GM19463 (cell line): ENCODE data around the gene CCDC24.

ENCODE experiments used
- ATAC-seq: cut with Tn5 transposase; IDR thresholded peaks from one replicate; pipeline ENCODE4 v1.9.1; 2021; ENCODE audit warnings: mild to moderate bottlenecking, moderate library complexity; ENCODE audit not compliant: unreplicated experiment

The CCDC24 gene

DNA sequence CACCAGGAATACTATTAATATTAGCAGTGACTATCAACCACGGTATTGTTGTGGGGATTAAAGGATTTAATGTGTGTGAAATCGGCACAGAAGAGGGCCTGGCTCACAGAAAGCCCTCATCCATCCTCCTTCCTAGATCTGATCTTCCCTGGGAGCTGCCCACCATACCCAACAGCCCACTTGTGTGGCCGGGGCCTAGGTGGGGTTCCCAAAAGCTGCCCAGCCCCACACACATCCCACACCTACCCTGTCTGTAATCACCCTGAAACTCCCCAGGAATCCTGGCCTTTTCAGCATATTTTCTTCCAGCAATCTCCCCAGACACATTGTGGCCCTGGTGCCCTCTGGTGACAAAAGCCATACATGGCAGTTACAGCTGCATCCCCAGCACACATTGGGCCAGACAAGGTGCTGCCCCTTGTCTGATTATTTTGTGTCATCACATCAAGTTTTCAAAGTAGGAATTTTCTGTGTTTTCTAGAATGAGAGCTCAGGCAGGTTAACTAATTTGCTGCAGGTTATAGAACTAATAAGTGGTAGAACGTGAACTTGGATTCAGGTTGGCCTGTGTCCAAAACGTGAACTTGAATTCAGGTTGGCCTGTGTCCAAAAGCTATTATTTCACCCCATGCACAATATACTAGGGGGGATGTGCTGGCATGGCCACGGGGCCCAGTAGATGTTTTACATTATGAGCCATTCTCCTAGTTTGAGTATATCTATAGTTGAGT is 45.2 kb downstream of the CCDC24 start:
- ATAC-seq: no peak

DNA sequence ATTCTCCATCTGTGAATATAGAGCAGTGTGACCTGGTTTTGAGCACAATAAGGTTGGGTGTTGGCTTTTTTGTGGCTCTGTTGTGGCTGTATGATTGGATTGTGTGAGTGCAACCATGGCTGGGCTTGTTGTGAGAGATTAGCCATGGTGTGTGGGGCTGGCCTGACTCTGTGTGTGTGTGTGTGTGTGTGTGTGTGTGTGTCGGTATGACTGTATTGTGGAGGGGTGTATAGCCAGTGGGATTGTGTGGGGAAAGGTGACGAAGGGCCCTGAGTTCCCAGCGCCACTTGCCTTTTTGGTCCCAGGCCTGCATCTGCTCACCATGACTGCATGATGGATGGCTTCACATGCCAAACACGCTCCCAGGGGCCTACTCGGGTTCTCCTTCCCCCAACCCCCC is 45.8 kb downstream of the CCDC24 start:
- ATAC-seq: no peak

DNA sequence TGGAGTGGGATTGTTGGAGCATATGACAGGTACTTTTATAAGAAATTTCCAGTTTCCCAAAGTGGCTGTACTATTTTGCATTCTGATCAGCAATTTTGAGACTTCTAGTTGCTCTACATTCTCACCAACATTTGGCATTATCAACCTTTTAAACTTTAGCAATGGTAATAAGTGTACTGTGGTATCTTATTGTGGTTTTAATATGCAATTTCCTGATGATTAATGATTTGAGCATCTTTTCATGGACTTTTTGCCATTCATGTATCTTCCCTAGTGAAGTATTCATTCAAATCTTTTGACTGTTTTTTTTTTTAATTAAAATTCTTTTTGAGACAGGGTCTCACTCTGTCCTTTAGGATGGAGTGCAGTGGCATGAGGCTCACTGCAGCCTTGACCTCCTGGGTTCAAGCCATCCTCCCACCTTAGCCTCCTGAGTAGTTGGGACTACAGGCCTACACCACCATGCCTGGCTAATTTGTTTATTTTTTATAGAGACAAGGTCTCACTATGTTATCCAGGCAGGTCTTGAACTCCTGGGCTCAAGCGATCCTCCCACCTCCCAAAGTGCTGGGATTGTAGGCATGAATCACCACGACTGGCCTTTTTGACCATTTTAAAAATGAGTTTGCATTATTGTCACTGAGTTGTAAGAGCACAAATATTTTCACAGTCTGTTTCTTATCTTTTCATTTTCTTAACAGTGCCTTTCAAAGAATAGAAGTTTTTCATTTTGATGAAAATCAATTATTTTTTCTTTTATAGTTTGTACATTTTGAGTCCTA is 47.7 kb downstream of the CCDC24 start:
- ATAC-seq: no peak

DNA sequence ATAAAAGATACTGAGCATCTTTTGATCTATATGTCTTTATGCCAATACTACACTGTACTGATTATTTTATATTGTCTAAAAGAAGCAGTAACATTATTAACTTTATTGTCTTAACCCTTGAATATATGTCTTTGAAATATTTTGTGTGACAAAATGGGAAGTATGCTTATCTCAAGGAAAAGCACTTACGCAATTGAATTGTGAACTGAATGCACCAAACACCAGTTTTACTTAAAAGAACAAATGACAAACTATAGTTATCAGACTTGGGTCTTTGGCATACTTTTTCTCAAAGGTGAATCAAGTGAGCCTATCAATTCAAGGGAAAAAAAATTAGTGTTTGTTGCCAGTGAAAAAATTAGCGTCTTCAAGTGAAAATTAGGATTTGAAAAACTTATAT is 49.0 kb downstream of the CCDC24 start:
- ATAC-seq: no peak

DNA sequence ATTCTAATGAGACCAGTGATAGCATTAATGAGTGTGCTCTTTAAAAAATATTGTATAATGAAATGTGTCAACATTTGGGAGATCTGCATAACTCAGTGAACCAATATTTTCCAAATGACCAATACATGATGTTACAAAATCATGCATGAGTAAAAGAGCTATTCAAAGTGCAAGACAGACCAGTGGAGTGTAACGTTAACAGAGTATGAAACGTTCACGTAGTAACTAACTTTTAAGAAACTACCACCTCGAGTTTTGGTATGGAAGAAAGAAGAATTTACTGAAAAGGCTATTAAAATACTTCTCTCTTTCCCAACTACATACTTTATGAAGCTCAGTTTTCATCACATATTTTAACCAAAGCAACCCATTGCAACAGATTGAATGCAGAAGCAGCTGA is 49.4 kb downstream of the CCDC24 start:
- no peak for ATAC-seq

DNA sequence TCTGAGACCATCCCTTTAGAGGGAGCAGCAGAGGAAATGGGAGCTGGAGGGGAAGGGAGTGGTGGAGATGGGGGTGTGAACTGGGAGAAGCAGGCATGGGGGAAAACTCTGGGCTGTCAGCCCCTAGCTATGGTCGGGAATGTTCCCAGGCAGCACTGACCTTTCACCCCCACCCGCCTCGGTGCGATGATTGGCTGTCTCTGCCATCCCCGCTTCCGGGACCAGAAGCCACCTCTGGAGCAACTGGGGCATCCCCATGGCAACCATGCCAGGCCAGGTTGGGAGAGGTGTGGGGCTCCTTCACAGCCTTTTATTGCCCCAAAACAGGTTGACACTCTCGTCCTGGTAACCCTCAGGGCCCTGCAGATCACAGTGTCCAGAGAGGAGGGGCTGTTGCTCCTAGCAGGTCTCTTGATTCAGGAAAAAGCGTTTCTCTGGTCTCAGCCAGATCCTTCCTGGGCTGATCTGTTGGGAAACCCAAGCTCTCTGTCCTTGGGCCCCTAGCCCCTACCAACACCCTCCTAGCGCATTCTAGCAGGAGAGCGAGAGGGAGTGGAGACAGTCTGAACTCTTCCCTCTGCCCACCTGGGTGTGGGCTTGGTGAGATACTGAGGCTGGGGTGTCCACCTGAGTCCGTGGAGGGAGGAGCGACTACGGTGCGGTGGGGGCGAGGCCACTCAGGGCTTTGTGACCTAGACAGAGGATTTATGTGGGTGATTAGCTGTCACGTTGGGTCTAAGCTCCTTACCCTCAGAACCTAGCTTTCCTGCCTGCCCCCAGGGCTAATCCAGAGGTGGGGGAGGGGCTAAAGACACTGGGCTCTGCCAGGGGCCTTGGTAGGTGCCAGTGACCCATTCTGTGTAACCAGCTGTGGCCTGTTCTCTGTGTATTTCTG is 52.0 kb downstream of the CCDC24 start:
- ATAC-seq: no peak

DNA sequence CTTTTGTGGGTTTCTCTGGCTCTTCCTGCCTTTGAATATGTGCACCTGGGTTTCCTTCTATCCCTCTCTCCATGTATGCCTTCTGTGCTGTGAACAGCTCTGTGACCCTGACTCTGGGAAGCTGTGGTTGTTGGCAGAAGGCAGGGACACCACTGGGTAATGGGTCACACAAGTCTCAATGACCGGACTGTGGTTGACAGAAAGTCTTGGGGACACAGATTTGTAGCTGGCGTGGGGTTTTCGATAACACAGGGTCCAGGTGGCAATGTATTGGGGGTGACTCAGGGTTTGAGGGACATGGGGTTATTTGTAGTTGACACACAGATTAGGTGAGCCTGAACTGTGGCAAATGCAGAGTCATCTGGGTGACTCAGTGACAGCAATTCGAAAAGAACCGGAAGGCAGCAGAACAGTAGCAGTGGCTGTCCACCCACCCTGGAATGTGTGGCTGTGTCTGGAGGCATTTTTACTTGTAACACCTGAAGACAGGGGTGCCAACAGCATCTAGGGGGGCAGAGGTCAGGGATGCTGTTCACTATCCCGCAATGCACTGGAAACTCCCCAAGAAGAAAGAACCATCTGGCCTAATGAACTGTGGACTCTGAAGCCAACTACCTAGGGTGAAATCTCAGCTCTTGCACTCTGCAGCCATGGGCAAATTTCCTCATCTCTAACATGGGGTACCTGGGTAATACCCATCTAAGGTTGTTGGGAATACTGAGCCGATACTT is 52.8 kb downstream of the CCDC24 start:
- ATAC-seq: no peak

DNA sequence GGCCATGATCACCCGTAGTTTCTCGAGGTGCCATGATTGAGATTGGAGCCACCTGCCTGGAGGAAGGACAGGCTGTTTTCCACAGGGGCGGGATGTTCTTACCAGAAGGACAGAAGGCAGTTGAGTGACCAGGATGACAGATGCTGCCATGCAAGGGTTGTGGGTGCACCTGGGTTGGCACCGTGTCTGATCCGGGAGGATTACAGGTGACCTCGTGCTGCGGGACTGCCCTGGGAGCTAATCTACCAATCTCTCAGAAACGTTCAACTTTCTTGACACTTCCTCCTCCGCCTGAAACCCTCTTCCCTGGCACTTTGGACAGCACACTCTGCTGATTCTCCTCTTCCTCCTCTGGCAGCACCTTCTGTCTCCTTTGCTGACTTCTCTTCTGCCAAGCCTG is 53.7 kb downstream of the CCDC24 start:
- ATAC-seq: no peak
